ENCODE results near the gene SLC22A23. TPM values are rescaled to one million over a fixed set of nuclear protein-coding genes. Genes with fewer than 3 reads are reported as not detected.
"Not testable (repeated sequence)": the region's sequence is repeated elsewhere in the genome, so short reads cannot be mapped to it uniquely, and the experiment has no call there.

The SLC22A23 gene
- total and polyA plus RNA-seq, 8 donors, result 5.9 to 241 (median 18.9) TPM

DNA sequence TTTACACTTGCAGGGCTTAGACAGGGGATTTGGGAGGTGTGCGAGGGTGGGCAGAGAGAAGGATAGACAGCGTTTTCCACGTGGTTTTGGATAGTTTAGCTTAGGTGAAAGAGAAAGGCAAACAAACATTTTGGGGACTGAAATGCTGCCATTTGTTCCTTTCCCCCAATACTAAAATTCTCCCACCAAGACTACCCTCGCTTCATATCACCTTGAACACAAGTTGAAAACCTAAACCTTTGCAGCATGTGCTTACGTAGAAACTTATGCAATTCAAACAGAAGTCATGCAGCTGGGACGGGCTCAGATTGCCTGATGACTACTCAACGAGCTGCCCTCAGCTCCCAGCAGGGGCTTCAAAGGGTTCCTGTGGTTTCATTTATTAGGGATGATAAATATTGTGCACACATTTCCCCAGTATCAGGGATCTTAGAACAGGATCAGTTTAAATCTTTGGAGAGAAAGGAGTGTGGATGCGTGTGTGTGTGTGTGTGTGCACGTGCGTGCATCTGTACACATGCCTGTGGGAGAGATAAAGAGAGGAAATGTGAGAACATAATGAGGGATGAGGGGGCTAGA is 77.3 kb downstream of the SLC22A23 start:
- no peak for TF ChIP-seq EP300 (IDR thresholded peaks at IDR 0.05)
- TF ChIP-seq POLR2AphosphoS5 (IDR thresholded peaks at IDR 0.05), result no peak
- TF ChIP-seq POLR2A (IDR thresholded peaks at IDR 0.05), result no peak
- TF ChIP-seq, protein P1, sequence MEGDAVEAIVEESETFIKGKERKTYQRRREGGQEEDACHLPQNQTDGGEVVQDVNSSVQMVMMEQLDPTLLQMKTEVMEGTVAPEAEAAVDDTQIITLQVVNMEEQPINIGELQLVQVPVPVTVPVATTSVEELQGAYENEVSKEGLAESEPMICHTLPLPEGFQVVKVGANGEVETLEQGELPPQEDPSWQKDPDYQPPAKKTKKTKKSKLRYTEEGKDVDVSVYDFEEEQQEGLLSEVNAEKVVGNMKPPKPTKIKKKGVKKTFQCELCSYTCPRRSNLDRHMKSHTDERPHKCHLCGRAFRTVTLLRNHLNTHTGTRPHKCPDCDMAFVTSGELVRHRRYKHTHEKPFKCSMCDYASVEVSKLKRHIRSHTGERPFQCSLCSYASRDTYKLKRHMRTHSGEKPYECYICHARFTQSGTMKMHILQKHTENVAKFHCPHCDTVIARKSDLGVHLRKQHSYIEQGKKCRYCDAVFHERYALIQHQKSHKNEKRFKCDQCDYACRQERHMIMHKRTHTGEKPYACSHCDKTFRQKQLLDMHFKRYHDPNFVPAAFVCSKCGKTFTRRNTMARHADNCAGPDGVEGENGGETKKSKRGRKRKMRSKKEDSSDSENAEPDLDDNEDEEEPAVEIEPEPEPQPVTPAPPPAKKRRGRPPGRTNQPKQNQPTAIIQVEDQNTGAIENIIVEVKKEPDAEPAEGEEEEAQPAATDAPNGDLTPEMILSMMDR (IDR thresholded peaks at IDR 0.05), result no peak
- intact Hi-C loops (cut with DNase I; ENCODE audit: low total_unique reads), result no loop called here
- DNase-seq, result no peak
- H3K4me1 ChIP-seq, result peaks cover 26 to 77% (median 52%) of the 10 kb centered on the region in 4 donors
- WGBS, 5 donors, result 45 to 68% (median 58%) methylated on average over 10 of the region's 10 CpGs
- H3K27ac ChIP-seq, result peak overlapping the region; percentile 47 to 88 (median 78)
- H3K9me3 ChIP-seq, result no peaks in the 10 kb centered on the region
- no peaks in the 10 kb centered on the region for H3K36me3 ChIP-seq
- no peak overlapping the region for H3K4me3 ChIP-seq
- no peaks in the 10 kb centered on the region for H3K27me3 ChIP-seq

DNA sequence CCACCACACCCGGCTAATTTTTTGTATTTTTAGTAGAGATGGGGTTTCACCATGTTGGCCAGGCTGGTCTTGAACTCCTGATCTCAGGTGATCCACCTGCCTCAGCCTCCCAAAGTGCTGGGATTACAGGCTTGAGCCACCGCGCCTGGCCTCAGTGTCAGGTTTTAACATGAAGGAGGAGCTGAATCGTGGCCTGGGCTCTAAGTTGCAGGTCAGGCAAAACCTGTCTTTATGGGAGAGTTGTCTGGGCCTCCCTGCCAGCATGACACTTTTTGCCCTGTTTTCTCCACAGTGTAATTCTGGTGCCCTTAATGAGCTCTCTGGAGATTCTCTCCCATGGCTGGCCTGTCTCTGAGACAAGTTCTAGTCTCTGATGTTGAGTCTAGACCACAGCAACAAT is 78.0 kb downstream of the SLC22A23 start:
- H3K36me3 ChIP-seq; H3K27me3 ChIP-seq; H3K9me3 ChIP-seq; H3K4me3 ChIP-seq; DNase-seq; intact Hi-C loops (cut with DNase I; ENCODE audit: low total_unique reads): not testable (repeated sequence)
- Histone ChIP-seq H3K27ac (peak overlapping the region in 3 of 5 donors; percentile 78 to 88 (median 83)), H3K4me1 (peaks cover 23 to 77% (median 50%) of the 10 kb centered on the region in 4 donors)
- WGBS, 5 donors, result 63 to 85% (median 71%) methylated on average over 4 of the region's 4 CpGs

DNA sequence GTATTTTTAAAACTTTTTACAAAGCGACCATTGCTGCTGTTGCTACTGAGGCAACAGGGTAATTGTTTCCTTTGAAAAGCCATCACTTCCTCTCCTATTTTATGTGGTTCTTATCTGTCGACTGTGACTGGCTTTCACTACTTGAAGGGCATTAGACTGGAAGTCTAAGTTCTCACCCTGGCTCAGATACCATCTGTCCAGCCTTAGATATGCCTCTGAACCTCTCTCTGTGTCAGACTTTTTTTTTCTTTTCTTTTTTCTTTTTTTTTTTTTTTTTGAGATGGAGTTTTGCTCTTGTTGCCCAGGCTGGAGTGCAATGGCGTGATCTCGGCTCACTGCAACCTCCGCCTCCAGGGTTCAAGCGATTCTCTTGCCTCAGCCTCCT is 78.5 kb downstream of the SLC22A23 start:
- H3K9me3 ChIP-seq, result not testable (repeated sequence)

DNA sequence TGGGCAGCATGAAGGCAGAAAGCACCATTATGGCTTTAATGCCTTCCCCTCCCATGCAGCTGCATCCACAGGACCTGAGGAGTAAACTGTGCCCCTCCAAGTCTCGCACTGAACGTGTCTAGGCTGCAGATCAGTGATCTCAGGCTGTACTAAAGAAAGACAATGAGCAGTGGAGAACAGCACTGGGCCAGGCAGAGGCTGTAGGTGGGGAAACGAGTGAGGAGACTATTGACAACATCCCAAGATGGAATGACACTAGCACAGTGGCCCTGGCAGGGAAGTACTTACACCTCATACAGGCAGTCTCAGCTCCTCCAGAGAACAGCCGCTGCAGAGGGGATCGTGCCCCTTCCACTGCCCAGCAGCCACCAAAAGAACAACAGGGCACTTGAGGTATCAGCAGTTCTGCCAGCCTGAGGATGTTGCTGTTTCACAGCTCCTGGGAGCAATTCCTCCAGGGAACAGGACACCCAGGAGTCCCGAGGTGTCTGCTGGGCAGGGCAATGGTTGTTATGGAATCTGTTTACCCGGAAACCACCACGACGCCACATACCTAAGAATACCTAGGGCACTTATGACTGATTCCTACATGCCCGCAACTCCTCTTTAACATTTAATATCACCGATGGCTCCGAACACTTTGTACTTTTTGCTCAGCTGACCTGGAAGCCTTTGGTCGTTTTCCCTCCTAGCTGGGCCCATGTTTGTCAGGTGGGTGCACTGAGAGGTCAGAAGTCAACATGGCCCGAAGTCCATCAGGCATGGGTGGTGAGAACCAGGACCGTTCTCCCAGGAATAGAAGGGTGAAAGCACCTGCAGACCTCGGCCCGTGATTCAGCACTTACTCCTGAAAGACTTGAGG is 79.1 kb downstream of the SLC22A23 start:
- Histone ChIP-seq H3K27me3 (no peaks in the 10 kb centered on the region), H3K36me3 (no peaks in the 10 kb centered on the region), H3K27ac (peak overlapping the region in 4 of 5 donors; percentile 16 to 88 (median 41)), H3K4me1 (peaks cover 16 to 76% (median 47%) of the 10 kb centered on the region in 4 donors), H3K4me3 (no peak overlapping the region), H3K9me3 (no peaks in the 10 kb centered on the region)
- DNase-seq, result no peak
- 72 to 82% (median 81%) methylated on average over 16 to 17 of the region's 17 CpGs for WGBS, 5 donors
- intact Hi-C loops (cut with DNase I; ENCODE audit: low total_unique reads), result no loop called here
- TF ChIP-seq EP300 (IDR thresholded peaks at IDR 0.05) (no peak), POLR2AphosphoS5 (IDR thresholded peaks at IDR 0.05) (no peak)
- TF ChIP-seq, protein P1 (IDR thresholded peaks at IDR 0.05), result no peak

More for the DNA sequence above, 78.5 kb downstream of the SLC22A23 start:
- intact Hi-C loops (cut with DNase I; ENCODE audit: low total_unique reads); H3K27me3 ChIP-seq; H3K36me3 ChIP-seq; DNase-seq; H3K4me3 ChIP-seq: not testable (repeated sequence)
- H3K27ac ChIP-seq, result peak overlapping the region in 4 of 5 donors; percentile 16 to 88 (median 41)
- H3K4me1 ChIP-seq, result peaks cover 19 to 76% (median 46%) of the 10 kb centered on the region in 4 donors
- 77 to 85% (median 83%) methylated on average over 5 to 6 of the region's 6 CpGs for WGBS, 5 donors

DNA sequence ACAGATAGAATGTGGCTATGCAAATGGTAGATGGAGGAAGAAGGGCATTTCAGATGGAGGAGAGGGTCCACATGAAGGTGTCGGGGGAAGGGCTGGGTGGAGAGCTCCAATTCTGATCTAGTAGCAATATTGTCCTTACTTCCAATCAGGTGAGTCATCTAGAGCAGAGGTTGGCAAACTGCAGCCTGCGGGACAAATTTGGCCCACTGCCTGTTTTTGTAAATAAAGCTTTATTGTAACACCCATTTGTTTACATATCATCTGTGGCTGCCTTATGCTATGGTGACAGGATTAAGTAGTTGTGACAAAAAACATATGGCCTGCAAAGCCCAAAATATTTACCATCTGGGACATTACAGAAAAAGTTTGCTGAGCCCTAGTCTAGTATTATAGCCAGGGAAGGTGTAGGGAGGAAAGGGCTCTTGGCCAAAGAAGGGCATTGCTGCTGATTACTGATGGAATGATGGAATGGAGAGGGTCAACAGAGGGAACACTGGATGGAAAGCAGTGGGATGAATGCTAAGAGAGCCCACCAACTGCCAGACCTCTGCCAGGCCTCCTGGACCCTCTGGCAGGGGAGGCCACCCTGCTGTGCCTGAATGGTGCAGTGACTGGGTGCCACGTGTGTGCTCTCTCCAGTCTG is 79.8 kb downstream of the SLC22A23 start:
- no peak for DNase-seq
- no peaks in the 10 kb centered on the region for H3K36me3 ChIP-seq
- peak overlapping the region in 4 of 5 donors; percentile 7 to 50 (median 24) for H3K27ac ChIP-seq
- no peaks in the 10 kb centered on the region for H3K27me3 ChIP-seq
- 62 to 77% (median 73%) methylated on average over 3 of the region's 3 CpGs for WGBS, 5 donors
- no peaks in the 10 kb centered on the region for H3K9me3 ChIP-seq
- TF ChIP-seq, protein P1 (IDR thresholded peaks at IDR 0.05), result no peak
- TF ChIP-seq POLR2AphosphoS5 (IDR thresholded peaks at IDR 0.05) (no peak), EP300 (IDR thresholded peaks at IDR 0.05) (no peak), POLR2A (IDR thresholded peaks at IDR 0.05) (no peak)
- H3K4me1 ChIP-seq, result peaks cover 21 to 78% (median 51%) of the 10 kb centered on the region in 4 donors
- intact Hi-C loops (cut with DNase I; ENCODE audit: low total_unique reads), result no loop called here
- H3K4me3 ChIP-seq, result no peak overlapping the region

Data from stomach (tissue), 9 donors.